SJSA1 (cell line): ENCODE data around the gene CTRB1. TPM values are rescaled to one million over a fixed set of nuclear protein-coding genes. Genes with fewer than 3 reads are reported as not detected.
A peak's percentile ranks its signal among the peaks of the same experiment; 100 is the strongest.

Experiments used
- DNase-seq, 2 experiments: peaks; one replicate each; pipeline ENCODE4 v3.0.0-alpha.2; 2015 to 2020; ENCODE audit warnings: low spot score in 2 of 2, low read depth in 1 of 2
- H3K27ac ChIP-seq: fragments of 250-450 bp; sonication (Bioruptor Pico); 2 replicates; pipeline ENCODE4 v1.5.1; 2020; ENCODE audit warnings: mild to moderate bottlenecking, moderate library complexity
- H3K27me3 ChIP-seq: fragments of 250-450 bp; sonication (Bioruptor Pico); replicated peaks from 2 replicates; pipeline ENCODE4 v1.5.1; 2020; ENCODE audit warnings: mild to moderate bottlenecking, moderate library complexity
- H3K36me3 ChIP-seq: fragments of 250-450 bp; sonication (Bioruptor Pico); 2 replicates; pipeline ENCODE4 v1.5.1; 2020; ENCODE audit warnings: mild to moderate bottlenecking
- H3K4me1 ChIP-seq: fragments of 250-450 bp; sonication (Bioruptor Pico); replicated peaks from 2 replicates; pipeline ENCODE4 v1.6.1; 2021; ENCODE audit warnings: mild to moderate bottlenecking
- H3K4me3 ChIP-seq: fragments of 250-450 bp; sonication (Bioruptor Pico); 2 replicates; pipeline ENCODE4 v1.5.1; 2020; ENCODE audit warnings: mild to moderate bottlenecking
- H3K9me3 ChIP-seq: fragments of 250-450 bp; sonication (Bioruptor Pico); replicated peaks from 2 replicates; pipeline ENCODE4 v1.5.1; 2020; ENCODE audit warnings: mild to moderate bottlenecking
- total RNA-seq: library from RNA; depleted of rRNA; stranded (reverse); fragments of >200 nt; shearing (Covaris generic); gene quantifications from 2 replicates; pipeline ENCODE4 v1.2.3, GENCODE V29; 2014

Gene CTRB1
- total RNA-seq, 1 experiment from 2014 or later, result not detected

DNA sequence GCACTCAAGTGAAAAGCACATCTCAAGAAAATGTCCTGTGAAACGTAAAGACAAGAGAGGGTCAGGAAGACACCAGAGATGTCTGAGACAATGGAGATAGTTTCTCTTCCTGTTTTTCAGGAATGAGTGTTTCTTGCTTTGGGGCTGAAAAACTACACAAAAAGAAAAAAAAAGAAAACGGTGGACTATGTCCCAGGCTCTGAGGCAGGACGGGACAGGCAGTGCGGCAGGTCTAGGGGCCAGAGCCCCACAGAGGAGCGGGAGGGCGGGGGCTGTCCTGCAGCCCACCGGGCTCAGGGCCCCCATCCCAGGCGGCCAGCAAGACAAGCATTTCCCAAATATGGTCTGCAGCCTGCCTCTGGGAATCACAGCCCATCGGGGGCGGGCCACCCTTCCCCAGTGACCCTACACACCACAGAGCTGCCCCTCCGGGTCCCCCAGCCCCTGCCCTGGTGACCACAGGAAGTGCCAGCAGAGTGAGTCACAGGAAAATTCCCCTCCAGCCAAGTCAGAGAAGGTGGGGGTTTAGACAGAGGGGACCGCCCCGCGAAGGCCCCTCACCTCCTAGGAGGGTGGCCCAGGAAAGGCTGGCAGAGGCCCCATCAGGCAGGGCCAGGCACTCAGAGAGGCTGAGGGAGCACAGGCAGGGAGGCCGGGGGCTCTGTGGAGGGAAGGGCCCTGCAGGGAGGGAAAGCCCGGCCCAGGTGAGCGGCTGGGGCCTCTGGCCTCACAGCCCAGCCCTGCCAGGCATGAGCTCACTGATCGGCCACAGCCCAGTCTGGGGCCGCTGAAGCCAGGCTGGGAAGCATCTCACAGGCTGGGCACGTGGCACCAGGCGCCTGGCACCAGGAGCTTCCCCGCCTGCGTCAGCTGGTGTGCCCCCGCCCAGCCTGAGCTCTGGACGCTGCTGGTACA is 26.3 kb downstream of the CTRB1 start:
- peak; percentile 99 to 100 for DNase-seq
- H3K4me3 ChIP-seq, result no peak overlapping the region
- no peaks in the 10 kb centered on the region for H3K27me3 ChIP-seq
- H3K27ac ChIP-seq, result peak overlapping the region; percentile 92
- H3K4me1 ChIP-seq, result peaks cover 70% of the 10 kb centered on the region
- no peaks in the 10 kb centered on the region for H3K9me3 ChIP-seq
- H3K36me3 ChIP-seq, result peaks cover 83% of the 10 kb centered on the region

DNA sequence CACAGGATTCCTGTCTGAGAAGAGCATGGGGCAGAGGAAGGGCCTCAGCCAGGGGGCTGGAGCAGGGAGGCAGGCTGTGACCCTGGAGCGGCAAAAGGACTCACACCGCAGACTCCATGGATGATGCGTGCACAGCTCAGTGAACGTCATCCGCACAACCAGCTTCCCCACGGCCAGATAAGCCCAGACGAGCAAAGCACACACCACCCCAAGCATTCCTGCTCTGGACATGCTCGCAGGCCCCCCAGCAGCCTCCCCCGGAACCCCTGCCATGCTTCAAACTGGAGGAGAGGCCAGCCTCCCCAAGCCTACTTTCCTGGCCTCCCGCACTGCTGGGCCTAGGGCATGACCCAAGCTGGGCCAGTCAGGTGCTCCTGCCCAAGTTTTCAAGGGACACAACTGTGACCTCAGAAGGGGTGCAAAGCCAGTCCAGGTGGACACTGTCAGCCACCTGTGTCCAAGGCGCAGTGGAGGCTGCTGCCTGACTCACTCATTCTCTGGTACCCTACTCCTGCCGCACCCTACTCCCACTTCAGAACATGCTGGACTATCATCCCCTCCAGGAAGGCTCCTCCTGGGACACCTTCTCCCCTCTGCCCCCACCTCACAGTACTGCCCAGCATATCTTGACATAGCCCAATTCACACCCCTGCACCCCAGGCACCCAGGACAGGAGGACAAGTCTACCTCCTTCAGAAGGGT is 27.9 kb downstream of the CTRB1 start:
- H3K9me3 ChIP-seq, result no peaks in the 10 kb centered on the region
- H3K4me3 ChIP-seq, result no peak overlapping the region
- H3K27me3 ChIP-seq, result no peaks in the 10 kb centered on the region
- H3K36me3 ChIP-seq, result peaks cover 80% of the 10 kb centered on the region
- H3K4me1 ChIP-seq, result peaks cover 77% of the 10 kb centered on the region
- peak overlapping the region; percentile 92 for H3K27ac ChIP-seq
- DNase-seq, result no peak

DNA sequence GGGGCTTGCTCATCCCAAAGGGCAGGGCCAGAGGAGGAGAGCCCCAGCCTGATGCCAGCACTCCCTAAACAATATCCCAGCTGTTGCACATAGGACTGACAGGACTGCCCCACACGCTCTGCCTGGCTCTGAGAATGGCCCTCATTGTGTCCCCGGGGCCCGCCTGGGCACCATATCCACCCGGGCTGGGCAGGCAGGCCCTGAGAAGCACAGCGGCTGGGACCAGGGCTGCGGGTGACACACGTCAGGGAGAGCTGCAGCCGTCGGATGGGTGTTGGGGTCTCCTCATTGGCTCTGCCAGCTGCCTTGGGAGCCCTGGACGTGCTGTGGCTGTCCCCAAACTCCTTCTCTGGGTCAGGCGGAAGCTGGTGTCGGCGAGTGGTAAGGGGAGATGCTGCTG is 28.5 kb downstream of the CTRB1 start:
- Histone ChIP-seq H3K4me1 (peaks cover 83% of the 10 kb centered on the region), H3K4me3 (no peak overlapping the region), H3K27me3 (no peaks in the 10 kb centered on the region), H3K27ac (0 out of 2 replicates have a peak overlapping the region, but pooled peaks have one; percentile 1), H3K9me3 (no peaks in the 10 kb centered on the region), H3K36me3 (peaks cover 79% of the 10 kb centered on the region)
- no peak for DNase-seq

DNA sequence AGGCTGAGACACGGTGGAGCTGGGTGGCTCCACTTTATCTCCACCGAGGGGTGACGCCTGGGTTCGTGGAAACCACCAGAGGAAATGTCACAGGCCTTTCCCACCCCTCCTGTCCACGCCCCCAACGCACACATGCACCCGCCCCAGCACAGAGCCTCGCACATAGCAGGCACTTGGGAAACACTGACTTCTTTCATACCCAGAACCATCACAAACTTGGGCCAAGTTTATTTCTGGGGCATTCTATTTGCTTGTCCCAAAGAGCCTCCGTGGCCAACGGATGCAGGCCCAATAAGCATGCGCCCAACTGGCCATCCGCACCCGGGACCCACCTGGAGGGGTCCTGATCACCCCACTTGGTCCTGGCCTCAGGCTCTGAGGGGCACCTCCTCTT is 29.4 kb downstream of the CTRB1 start:
- no peak for DNase-seq
- Histone ChIP-seq H3K36me3 (peaks cover 73% of the 10 kb centered on the region), H3K9me3 (no peaks in the 10 kb centered on the region), H3K4me3 (no peak overlapping the region), H3K27ac (no peak overlapping the region), H3K4me1 (peaks cover 92% of the 10 kb centered on the region), H3K27me3 (no peaks in the 10 kb centered on the region)

DNA sequence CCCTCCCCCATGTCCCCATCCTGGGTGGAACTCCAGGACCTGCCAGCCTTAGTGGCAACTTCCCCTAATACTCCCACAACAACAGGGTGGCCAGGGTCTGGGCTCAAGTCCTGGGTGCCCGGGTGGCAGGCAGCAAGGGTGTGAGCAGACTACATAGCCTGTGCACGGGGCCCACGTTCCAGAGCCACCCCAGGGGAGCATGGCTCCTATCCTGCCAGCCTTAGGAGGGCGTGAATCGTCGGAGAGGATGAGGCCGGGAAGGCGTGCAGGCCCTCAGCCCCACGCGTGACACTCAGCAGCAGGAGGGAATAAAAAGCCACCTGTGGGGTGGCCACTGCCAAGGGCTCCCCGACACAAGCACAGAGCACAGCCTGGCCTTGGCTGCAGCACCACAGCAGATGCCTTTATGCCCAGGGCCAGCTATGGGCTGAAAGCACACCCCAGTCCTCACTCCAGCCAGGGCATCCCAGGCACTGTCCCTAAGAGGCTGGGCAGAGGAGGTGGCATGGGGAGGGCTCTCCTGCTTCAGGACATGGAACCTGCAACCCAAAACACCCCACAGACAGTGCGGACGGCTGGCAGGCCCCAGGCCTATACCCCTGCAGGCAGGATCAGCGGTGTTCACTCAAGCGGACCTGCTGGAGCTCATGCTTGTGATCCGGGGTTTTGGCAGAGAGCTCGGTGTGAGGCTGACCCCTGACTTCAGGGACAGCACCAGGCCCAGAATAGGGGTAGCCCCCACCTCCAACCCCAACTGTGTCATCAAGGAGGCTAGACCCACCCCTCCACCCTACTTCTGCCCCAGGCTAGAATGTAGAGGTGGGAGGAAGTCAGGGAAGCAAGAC is 30.0 kb downstream of the CTRB1 start:
- Histone ChIP-seq H3K27ac (no peak overlapping the region), H3K36me3 (peaks cover 67% of the 10 kb centered on the region), H3K4me1 (peaks cover 94% of the 10 kb centered on the region), H3K4me3 (no peak overlapping the region), H3K27me3 (no peaks in the 10 kb centered on the region), H3K9me3 (no peaks in the 10 kb centered on the region)
- DNase-seq, result no peak

DNA sequence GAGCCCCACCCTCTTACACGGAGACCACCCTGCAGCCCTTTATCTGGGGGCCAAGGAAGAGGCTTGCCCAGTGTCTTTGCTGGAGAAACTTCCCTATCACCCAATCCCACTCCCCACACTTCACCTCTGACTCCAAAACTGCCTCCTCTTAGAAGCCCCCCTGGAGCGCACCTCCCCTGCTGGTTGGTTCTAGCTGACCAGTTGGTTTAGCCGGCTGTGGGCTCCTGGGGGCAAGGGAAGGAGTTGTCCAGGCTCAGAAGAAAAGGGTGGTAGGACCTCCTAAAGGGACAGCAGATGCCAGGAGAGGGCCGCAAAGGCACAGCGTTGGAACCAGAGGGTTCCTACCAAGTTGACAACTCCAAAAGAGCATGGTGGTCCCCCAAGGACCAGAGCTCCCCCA is 30.7 kb downstream of the CTRB1 start:
- no peak for DNase-seq
- H3K27ac ChIP-seq, result no peak overlapping the region
- H3K4me3 ChIP-seq, result peak overlapping the region; percentile 99
- H3K36me3 ChIP-seq, result peaks cover 60% of the 10 kb centered on the region
- no peaks in the 10 kb centered on the region for H3K9me3 ChIP-seq
- H3K4me1 ChIP-seq, result peaks cover 94% of the 10 kb centered on the region
- no peaks in the 10 kb centered on the region for H3K27me3 ChIP-seq

DNA sequence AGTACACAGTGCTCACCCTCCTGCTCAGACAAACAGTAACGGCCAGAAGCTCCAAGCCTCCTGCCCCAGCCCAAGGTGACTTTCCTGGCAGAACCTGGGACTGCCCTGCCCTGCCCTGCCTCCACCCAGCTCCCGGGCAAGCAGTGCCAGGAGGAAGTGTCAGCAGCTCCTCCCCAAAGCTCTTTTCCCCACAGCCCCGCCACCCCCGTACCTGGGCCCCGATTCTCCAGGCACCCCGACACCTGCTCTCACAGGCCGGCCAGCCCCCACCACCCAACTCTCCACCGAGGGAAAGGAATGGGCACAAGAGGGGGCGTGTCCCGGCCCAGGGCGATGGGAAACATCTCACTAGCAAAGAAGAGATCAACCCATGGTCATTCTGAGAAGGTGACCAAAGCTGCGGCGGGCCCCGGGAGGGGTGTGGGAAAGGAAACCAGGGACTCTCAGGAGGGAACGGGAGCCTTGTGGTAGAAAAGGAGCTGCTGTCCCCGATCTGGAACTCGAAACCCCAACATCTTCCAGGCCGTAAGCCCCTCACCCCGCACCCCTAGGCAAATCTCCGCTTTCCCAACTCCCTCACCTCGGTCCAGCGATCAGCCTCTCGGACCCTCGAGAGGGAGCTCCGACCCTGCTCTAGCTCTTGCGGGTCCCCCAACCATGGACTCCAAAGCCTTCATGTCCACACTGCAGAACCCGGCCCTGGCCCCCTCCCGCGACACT is 31.5 kb downstream of the CTRB1 start:
- peak overlapping the region; percentile 99 for H3K4me3 ChIP-seq
- no peaks in the 10 kb centered on the region for H3K9me3 ChIP-seq
- peaks cover 57% of the 10 kb centered on the region for H3K36me3 ChIP-seq
- DNase-seq, result peak in 1 of 2 experiments; percentile 61
- H3K27ac ChIP-seq, result peak overlapping the region; percentile 92
- H3K4me1 ChIP-seq, result peaks cover 94% of the 10 kb centered on the region
- no peaks in the 10 kb centered on the region for H3K27me3 ChIP-seq

DNA sequence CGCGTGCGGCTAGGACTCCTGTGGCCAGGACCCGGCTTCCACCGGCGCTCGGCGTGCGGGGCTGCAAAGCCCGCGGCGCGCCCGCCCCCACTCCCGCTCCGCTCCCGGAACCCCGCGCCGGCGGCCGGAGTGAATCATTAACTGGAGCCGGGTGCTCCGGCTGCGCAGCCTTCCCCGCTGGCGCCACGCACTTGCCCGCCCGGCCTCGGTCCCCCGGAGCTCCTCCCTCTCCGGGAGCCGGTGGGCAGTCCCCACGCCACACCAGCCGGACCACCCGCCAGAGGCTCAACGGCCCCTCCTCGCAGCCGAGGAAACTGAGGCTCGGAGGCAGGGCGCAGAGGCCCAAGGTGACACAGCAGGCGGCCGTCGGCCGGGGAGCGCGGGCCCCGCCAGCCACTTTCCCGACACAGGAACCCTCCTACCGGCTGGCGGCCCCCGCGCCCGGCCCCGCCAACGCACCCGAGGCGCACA is 32.1 kb downstream of the CTRB1 start:
- Histone ChIP-seq H3K27me3 (no peaks in the 10 kb centered on the region), H3K36me3 (peaks cover 57% of the 10 kb centered on the region), H3K9me3 (no peaks in the 10 kb centered on the region), H3K4me3 (peak overlapping the region; percentile 99), H3K27ac (peak overlapping the region; percentile 92), H3K4me1 (peaks cover 93% of the 10 kb centered on the region)
- peak; percentile 60 to 62 for DNase-seq

DNA sequence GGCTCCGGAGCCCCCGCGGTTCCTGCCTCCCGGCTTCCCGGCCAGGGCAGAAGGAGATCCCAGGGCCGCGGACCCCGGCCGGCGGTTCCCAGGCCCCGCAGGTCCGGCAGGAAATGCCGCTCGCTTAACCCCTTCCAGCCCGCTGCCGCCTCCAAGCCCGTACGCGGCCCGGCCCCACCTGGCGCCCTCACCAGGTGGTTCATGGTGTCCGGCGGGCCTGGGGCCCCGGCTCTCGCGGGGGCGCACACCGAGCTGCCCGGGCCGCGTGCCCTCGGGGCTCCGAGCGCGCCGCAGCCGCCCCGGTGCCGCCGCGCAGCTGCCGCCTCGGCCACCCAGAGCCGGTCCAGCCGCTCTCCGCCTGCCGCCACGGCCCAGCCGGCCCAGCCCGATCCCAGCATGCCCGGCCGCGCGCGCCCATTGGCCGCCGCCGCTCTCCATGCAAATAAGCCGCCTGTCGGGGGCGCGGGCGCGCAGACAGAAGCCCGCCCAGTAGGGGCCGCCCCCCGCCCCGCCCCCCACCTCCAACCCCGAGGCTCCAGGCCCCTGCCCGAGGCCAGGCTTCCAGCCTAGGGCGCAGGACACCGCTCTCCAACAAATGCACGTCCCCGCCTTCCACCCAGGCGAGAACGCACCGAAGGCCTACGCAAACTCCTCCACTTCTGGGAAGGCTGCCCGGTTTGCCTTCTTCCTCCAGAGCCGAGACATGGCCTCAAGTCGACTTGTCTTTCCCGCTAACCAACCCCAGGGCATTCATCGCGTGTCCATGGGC is 32.7 kb downstream of the CTRB1 start, which contains the start of gene BCAR1:
TSS of gene BCAR1 (minus strand) at position 345 of the 769 bp plus-strand sequence. CDS start at position 203, 142 bp downstream.
- peak; percentile 73 to 93 for DNase-seq
- Histone ChIP-seq H3K36me3 (peaks cover 51% of the 10 kb centered on the region), H3K4me3 (peak within 1 kb of the TSS; percentile 99), H3K27ac (peak within 1 kb of the TSS; percentile 92), H3K9me3 (no peaks in the 10 kb centered on the region), H3K27me3 (no peaks in the 10 kb centered on the region), H3K4me1 (peaks cover 93% of the 10 kb centered on the region)

DNA sequence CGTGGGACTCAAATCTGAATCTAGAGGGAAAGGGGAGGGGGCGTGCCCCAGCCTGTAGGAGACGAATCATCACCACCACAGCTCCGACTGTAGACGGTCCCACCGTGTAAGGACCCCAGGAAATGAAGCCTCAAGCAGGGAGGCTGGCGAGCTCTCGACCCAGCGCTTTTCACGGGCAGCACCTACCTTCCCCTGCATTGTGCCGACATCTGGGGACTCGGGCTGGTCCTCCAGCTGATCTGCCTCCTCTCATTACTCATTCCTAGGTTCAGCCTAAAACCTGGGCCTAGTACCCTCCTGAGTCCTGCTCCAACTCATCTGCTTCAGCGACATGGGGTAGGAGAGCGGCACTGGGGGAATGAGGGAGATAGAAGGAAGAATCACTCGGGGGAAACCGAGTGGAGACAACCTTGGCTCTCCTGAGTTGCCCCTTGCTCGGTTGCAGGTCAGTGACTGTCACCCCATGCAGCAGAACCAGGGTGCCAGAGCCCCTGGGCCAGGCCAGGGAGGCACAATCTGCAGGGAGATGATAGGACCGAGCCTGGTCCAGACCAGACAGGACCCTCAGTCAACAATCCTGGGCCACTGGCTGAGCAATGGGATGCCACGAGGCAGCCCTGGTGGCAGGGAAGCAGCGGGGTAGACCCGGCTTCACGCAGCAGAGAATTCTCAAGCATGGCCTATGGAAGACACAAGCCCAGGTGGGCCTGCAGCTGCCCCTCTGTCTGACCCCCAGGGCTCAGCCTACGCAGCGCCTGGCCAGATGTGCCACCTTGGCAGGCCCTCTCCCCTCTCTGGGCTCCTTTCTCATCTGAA is 33.5 kb downstream of the CTRB1 start:
- no peak for DNase-seq
- Histone ChIP-seq H3K27ac (peak overlapping the region; percentile 57), H3K27me3 (no peaks in the 10 kb centered on the region), H3K9me3 (no peaks in the 10 kb centered on the region), H3K36me3 (peaks cover 44% of the 10 kb centered on the region), H3K4me3 (peak overlapping the region; percentile 99), H3K4me1 (peaks cover 93% of the 10 kb centered on the region)

DNA sequence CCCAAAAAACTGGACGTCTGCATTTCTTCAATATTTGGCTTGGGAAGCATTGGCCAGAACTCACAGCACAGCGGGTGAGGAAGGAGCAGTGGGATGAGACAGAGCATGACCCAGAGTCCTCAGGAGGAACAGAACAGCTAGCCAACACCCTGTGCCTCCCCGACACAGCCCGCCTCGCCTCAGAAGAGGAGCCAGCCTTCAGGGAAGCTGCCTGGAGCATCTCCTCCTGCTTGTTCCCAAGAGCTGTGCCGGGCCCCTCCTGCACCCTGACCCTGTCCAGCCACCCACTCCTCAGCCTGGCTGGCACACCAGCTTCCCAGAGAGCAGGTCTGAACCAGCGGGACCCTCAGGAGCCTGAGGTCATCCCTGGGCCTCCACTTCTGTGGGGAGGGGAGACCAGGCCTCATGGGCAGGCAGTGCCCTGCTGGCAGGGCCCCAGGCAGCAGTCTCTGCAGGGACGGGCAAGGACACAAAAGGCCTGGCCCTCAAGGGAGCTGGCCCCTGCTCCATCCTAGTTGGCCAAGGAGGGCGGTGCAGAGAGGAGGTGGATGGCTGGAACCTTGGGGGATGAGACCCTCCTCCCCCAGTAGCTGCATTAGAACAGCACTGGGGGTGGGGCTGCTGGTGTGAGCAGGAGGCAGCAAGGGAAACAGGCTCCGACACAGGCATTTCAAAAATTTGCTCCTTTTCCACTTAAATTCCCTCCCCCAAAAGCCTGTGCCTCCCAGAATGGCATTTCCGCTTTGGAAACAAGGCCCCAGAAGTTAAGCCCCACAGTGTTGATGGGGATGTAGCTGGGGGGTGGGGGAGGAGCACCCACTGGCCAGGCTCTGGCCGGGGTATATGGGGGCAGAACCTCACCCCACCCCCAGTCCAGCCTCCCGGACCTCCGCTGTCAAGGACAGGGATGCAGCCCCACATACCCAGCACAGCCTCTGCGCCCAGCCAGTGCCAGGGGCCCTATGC is 34.4 kb downstream of the CTRB1 start:
- H3K4me3 ChIP-seq, result no peak overlapping the region
- peaks cover 40% of the 10 kb centered on the region for H3K36me3 ChIP-seq
- peaks cover 87% of the 10 kb centered on the region for H3K4me1 ChIP-seq
- H3K27me3 ChIP-seq, result no peaks in the 10 kb centered on the region
- peak; percentile 89 to 91 for DNase-seq
- H3K27ac ChIP-seq, result peak overlapping the region; percentile 57
- no peaks in the 10 kb centered on the region for H3K9me3 ChIP-seq
